A673 (cell line): ENCODE data around the gene ZNF223. TPM values are rescaled to one million over a fixed set of nuclear protein-coding genes. Genes with fewer than 3 reads are reported as not detected.

Experiments
- BruUV-seq: library from RNA; stranded (reverse); fragments of 400-500 nt; replicated peaks from 2 replicates; lab custom pipeline; 2021; lab: Mats Ljungman, UMichigan
- CTCF ChIA-PET: fragments of 300-600 bp; sonication (Branson Sonifier 250); formaldehyde crosslinking; loops from one replicate; lab custom pipeline; 2022; ENCODE audit warnings: antibody characterized with exemption; lab: Charles Lee
- POLR2A ChIA-PET: fragments of 300-600 bp; sonication (Branson Sonifier 250); formaldehyde crosslinking; loops from one replicate; lab custom pipeline; 2022; ENCODE audit warnings: antibody characterized with exemption; ENCODE audit not compliant: low non-redundant PET; lab: Charles Lee
- DNase-seq: peaks from one replicate; pipeline ENCODE4 v3.0.0-alpha.2; 2015; ENCODE audit warnings: low spot score
- H3K27ac ChIP-seq: fragments of 200-600 bp; sonication (generic); 2 replicates; pipeline ENCODE4 v1.5.1; 2016; ENCODE audit warnings: mixed run types, low read depth, mild to moderate bottlenecking, mixed read lengths, antibody characterized with exemption, low read length; ENCODE audit not compliant: poor library complexity, severe bottlenecking
- H3K27me3 ChIP-seq: fragments of 200-600 bp; sonication (generic); replicated peaks from 2 replicates; pipeline ENCODE4 v1.6.1; 2017; ENCODE audit warnings: mixed run types, low read depth, mild to moderate bottlenecking, mixed read lengths, antibody characterized with exemption, low read length; ENCODE audit not compliant: insufficient read depth, poor library complexity
- H3K36me3 ChIP-seq: fragments of 200-600 bp; sonication (generic); 2 replicates; pipeline ENCODE4 v1.6.1; 2016; ENCODE audit warnings: mixed run types, mild to moderate bottlenecking, mixed read lengths, antibody characterized with exemption, low read length; ENCODE audit not compliant: insufficient read depth, poor library complexity, severe bottlenecking
- H3K4me1 ChIP-seq: fragments of 200-600 bp; sonication (generic); 2 replicates; pipeline ENCODE4 v1.6.1; 2017; ENCODE audit warnings: mixed run types, mild to moderate bottlenecking, mixed read lengths, antibody characterized with exemption, low read length; ENCODE audit not compliant: insufficient read depth, poor library complexity, severe bottlenecking
- H3K4me3 ChIP-seq: fragments of 200-600 bp; sonication (generic); 2 replicates; pipeline ENCODE4 v1.5.1; 2016; ENCODE audit warnings: low read depth, mixed run types, mild to moderate bottlenecking, mixed read lengths, low read length; ENCODE audit not compliant: poor library complexity, severe bottlenecking
- H3K9me3 ChIP-seq: fragments of 200-600 bp; sonication (generic); 2 replicates; pipeline ENCODE4 v1.6.1; 2016; ENCODE audit warnings: mixed run types, low read depth, mild to moderate bottlenecking, mixed read lengths, antibody characterized with exemption, low read length; ENCODE audit not compliant: poor library complexity, severe bottlenecking
- EZH2 ChIP-seq: fragments of 200-600 bp; sonication (generic); IDR thresholded peaks from 2 replicates; pipeline ENCODE4 v1.6.1; 2017; ENCODE audit warnings: borderline replicate concordance, low read depth, mild to moderate bottlenecking, mixed read lengths, antibody characterized with exemption, low read length; ENCODE audit not compliant: poor library complexity, severe bottlenecking
- intact Hi-C: fragments of 100-400 bp; cut with micrococcal nuclease; formaldehyde crosslinking; loops from one replicate; pipeline ENCODE4 v1.10.0; 2022; ENCODE audit not compliant: unreplicated experiment
- total RNA-seq: library from RNA; stranded (reverse); gene quantifications from 2 replicates; pipeline ENCODE4 v1.2.3, GENCODE V29; 2021
- TF ChIP-seq, protein P1 (sequence below): fragments of 300-800, 200-600 bp; sonication (generic); conservative IDR thresholded peaks from 2 replicates; pipeline ENCODE4 v1.5.1; 2017; ENCODE audit warnings: low read depth, mild to moderate bottlenecking, antibody characterized with exemption, low read length, moderate library complexity, mixed read lengths

The ZNF223 gene
- total RNA-seq, 1 experiment from 2014 or later = 5.6 TPM

DNA sequence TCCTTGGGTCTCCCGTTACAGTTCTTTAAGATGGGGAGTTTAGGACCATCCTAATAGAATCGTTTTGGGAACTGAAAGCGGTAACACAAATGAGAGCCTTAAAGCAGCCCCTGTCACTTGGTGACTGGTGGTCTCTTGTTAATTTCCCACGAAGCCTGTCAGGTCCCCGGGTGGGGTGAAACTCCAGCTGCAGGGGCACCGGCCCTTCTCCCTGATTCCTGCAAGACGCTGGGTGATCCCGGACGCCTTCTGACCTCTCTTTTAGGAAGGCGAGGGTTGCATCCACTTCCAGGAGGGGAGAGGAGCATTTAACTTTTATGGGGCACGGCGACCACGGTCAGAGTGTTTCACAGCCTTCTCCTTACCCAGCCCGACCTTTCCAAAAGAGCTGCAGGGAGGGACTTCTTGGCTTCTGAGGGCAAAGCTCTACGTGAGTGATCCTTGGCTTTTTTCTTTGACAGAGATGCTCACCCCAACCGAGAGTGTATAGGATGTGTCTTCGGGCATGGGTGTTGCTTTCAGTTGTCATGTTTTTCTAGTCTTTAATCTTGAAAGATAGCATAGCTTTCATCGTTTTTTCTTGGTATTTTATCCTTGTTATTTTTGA lies 62.1 kb downstream of the ZNF223 start:
- intact Hi-C loops = loop anchor here (5.0 kb wide), 1 partner anchor 112 kb away; the partner anchor contains the start of gene ZNF230
- no peaks in the 10 kb centered on the region for H3K27me3 ChIP-seq
- CTCF ChIA-PET = no interaction called here
- H3K4me1 ChIP-seq = no peaks in the 10 kb centered on the region
- peak overlapping the region; percentile 61 for H3K4me3 ChIP-seq
- peak; percentile 4 for DNase-seq
- TSS peak; percentile 44 for BruUV-seq
- TF ChIP-seq, protein P1, sequence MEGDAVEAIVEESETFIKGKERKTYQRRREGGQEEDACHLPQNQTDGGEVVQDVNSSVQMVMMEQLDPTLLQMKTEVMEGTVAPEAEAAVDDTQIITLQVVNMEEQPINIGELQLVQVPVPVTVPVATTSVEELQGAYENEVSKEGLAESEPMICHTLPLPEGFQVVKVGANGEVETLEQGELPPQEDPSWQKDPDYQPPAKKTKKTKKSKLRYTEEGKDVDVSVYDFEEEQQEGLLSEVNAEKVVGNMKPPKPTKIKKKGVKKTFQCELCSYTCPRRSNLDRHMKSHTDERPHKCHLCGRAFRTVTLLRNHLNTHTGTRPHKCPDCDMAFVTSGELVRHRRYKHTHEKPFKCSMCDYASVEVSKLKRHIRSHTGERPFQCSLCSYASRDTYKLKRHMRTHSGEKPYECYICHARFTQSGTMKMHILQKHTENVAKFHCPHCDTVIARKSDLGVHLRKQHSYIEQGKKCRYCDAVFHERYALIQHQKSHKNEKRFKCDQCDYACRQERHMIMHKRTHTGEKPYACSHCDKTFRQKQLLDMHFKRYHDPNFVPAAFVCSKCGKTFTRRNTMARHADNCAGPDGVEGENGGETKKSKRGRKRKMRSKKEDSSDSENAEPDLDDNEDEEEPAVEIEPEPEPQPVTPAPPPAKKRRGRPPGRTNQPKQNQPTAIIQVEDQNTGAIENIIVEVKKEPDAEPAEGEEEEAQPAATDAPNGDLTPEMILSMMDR = no peak
- TF ChIP-seq EZH2 = no peak
- POLR2A ChIA-PET = interaction anchor here (0.6 kb wide), 1 partner anchor 14 kb away, joined by 3 read pairs; no protein-coding TSS in a partner anchor
- H3K36me3 ChIP-seq = no peaks in the 10 kb centered on the region
- H3K9me3 ChIP-seq = peaks cover 19% of the 10 kb centered on the region
- H3K27ac ChIP-seq = peak overlapping the region; percentile 67

Other genes with a start within 250 kb of the ZNF223 start
- gene LYPD5, start 249.6 kb upstream of the ZNF223 start, total RNA-seq = not detected in 2 replicates
- 9.4 and 9.7 TPM in 2 replicates for gene ZNF283, start 224.7 kb upstream of the ZNF223 start, total RNA-seq
- 0.73 and 1.6 TPM in 2 replicates for gene ZNF404, start 168.1 kb upstream of the ZNF223 start, total RNA-seq
- gene ZNF45, start 116.8 kb upstream of the ZNF223 start, total RNA-seq = 22.1 and 22.8 TPM in 2 replicates
- 4.8 and 6.1 TPM in 2 replicates for gene ZNF221, start 100.8 kb upstream of the ZNF223 start, total RNA-seq
- 7.3 and 8.0 TPM in 2 replicates for gene ZNF155, start 67.8 kb upstream of the ZNF223 start, total RNA-seq
- 5.2 and 5.4 TPM in 2 replicates for gene ZNF230, start 49.1 kb upstream of the ZNF223 start, total RNA-seq
- gene ZNF222, start 26.7 kb upstream of the ZNF223 start, total RNA-seq = 7.3 and 9.3 TPM in 2 replicates
- 3.1 and 3.2 TPM in 2 replicates for gene ZNF284, start 20.1 kb downstream of the ZNF223 start, total RNA-seq
- 20.4 and 23.8 TPM in 2 replicates for gene ZNF224, start 42.3 kb downstream of the ZNF223 start, total RNA-seq
- gene ZNF225, start 61.4 kb downstream of the ZNF223 start, total RNA-seq = 6.3 and 7.1 TPM in 2 replicates
- 15.1 and 17.1 TPM in 2 replicates for gene ZNF234, start 89.5 kb downstream of the ZNF223 start, total RNA-seq
- gene ZNF226, start 113.1 kb downstream of the ZNF223 start, total RNA-seq = 21.4 and 23.1 TPM in 2 replicates
- 31.6 and 34.3 TPM in 2 replicates for gene ZNF227, start 160.5 kb downstream of the ZNF223 start, total RNA-seq
- gene ZNF233, start 207.8 kb downstream of the ZNF223 start, total RNA-seq = 1.1 and 1.2 TPM in 2 replicates